ENCODE results near the gene IL37.

The IL37 gene

GRCh38 chr2:112962308-112963175 is 51.6 kb downstream of the IL37 start:
- no peak for DNase-seq

GRCh38 chr2:112967023-112967422 is 56.1 kb downstream of the IL37 start:
- DNase-seq, result no peak
